Measurements from ENCODE around the gene RAB6B. TPM values are rescaled to one million over a fixed set of nuclear protein-coding genes. Genes with fewer than 3 reads are reported as not detected.

RAB6B gene
- total RNA-seq, 2 experiments from 2014 or later, result not detected

GRCh38 chr3:133864616-133865015 is 31.1 kb downstream of the RAB6B start:
- ChIA-PET CTCF (interaction anchor here (1.5 kb wide), 1 partner anchor 14 kb away, joined by 4 read pairs; no protein-coding TSS in a partner anchor), POLR2A (no interaction called here)
- no peaks in the 10 kb centered on the region for H3K36me3 Mint-ChIP-seq (ENCODE audit: low read depth)
- no peaks in the 10 kb centered on the region for H3K27me3 Mint-ChIP-seq
- H3K4me1 Mint-ChIP-seq, result no peaks in the 10 kb centered on the region
- H3K27ac Mint-ChIP-seq, result no peak overlapping the region
- no peak overlapping the region for H3K4me3 Mint-ChIP-seq
- no peaks in the 10 kb centered on the region for H3K9me3 Mint-ChIP-seq
- no peak for DNase-seq

- H3K27ac Mint-ChIP-seq, result no peak overlapping the region
- no peaks in the 10 kb centered on the region for H3K27me3 Mint-ChIP-seq
- H3K4me1 Mint-ChIP-seq, result no peaks in the 10 kb centered on the region
- H3K9me3 Mint-ChIP-seq, result no peaks in the 10 kb centered on the region
- H3K4me3 Mint-ChIP-seq, result no peak overlapping the region
- no peak for DNase-seq
- H3K36me3 Mint-ChIP-seq (ENCODE audit: low read depth), result no peaks in the 10 kb centered on the region
- ChIA-PET CTCF (interaction anchor here (0.9 to 1.5 kb wide), 2 partner anchors 12 to 13 kb away, joined by 4 to 6 read pairs; no protein-coding TSS in a partner anchor), POLR2A (no interaction called here)
Measured at GRCh38 chr3:133863911-133864310, 31.8 kb downstream of the RAB6B start.

- Mint-ChIP-seq H3K27me3 (no peaks in the 10 kb centered on the region), H3K27ac (no peak overlapping the region), H3K4me1 (peaks cover 7% of the 10 kb centered on the region), H3K9me3 (no peaks in the 10 kb centered on the region), H3K4me3 (no peak overlapping the region), H3K36me3 (ENCODE audit: low read depth) (no peaks in the 10 kb centered on the region)
- ChIA-PET CTCF (no interaction called here), POLR2A (no interaction called here)
- no peak for DNase-seq
Measured at GRCh38 chr3:133862161-133862560, 33.5 kb downstream of the RAB6B start.

- H3K4me1 Mint-ChIP-seq, result peaks cover 7% of the 10 kb centered on the region
- no peaks in the 10 kb centered on the region for H3K9me3 Mint-ChIP-seq
- no peaks in the 10 kb centered on the region for H3K27me3 Mint-ChIP-seq
- ChIA-PET POLR2A (no interaction called here), CTCF (no interaction called here)
- no peak overlapping the region for H3K27ac Mint-ChIP-seq
- no peaks in the 10 kb centered on the region for H3K36me3 Mint-ChIP-seq (ENCODE audit: low read depth)
- no peak overlapping the region for H3K4me3 Mint-ChIP-seq
- no peak for DNase-seq
Measured at GRCh38 chr3:133860519-133860918, 35.2 kb downstream of the RAB6B start.

GRCh38 chr3:133859381-133860234 is 36.1 kb downstream of the RAB6B start:
- Mint-ChIP-seq H3K36me3 (ENCODE audit: low read depth) (no peaks in the 10 kb centered on the region), H3K27me3 (no peaks in the 10 kb centered on the region), H3K27ac (no peak overlapping the region), H3K4me1 (peaks cover 7% of the 10 kb centered on the region), H3K4me3 (no peak overlapping the region), H3K9me3 (no peaks in the 10 kb centered on the region)
- POLR2A ChIA-PET, result no interaction called here
- CTCF ChIA-PET, result no interaction called here
- no peak for DNase-seq

- POLR2A ChIA-PET, result no interaction called here
- CTCF ChIA-PET, result interaction anchor here (1.4 kb wide), 1 partner anchor 10 kb away, joined by 3 read pairs; no protein-coding TSS in a partner anchor
- H3K9me3 Mint-ChIP-seq, result no peaks in the 10 kb centered on the region
- H3K27me3 Mint-ChIP-seq, result no peaks in the 10 kb centered on the region
- H3K27ac Mint-ChIP-seq, result no peak overlapping the region
- peaks cover 7% of the 10 kb centered on the region for H3K4me1 Mint-ChIP-seq
- no peak overlapping the region for H3K4me3 Mint-ChIP-seq
- DNase-seq, result no peak
- H3K36me3 Mint-ChIP-seq (ENCODE audit: low read depth), result no peaks in the 10 kb centered on the region
Measured at GRCh38 chr3:133857767-133858166, 37.9 kb downstream of the RAB6B start.

GRCh38 chr3:133856316-133856715 is 39.4 kb downstream of the RAB6B start:
- Mint-ChIP-seq H3K27ac (no peak overlapping the region), H3K36me3 (ENCODE audit: low read depth) (no peaks in the 10 kb centered on the region), H3K9me3 (no peaks in the 10 kb centered on the region), H3K4me3 (no peak overlapping the region), H3K27me3 (no peaks in the 10 kb centered on the region), H3K4me1 (peaks cover 7% of the 10 kb centered on the region)
- DNase-seq, result no peak
- POLR2A ChIA-PET, result no interaction called here
- CTCF ChIA-PET, result interaction anchor here (1.0 to 1.4 kb wide), 2 partner anchors 12 to 23 kb away, joined by 3 read pairs; no protein-coding TSS in a partner anchor

GRCh38 chr3:133855772-133856171 is 39.9 kb downstream of the RAB6B start:
- H3K4me1 Mint-ChIP-seq, result peaks cover 7% of the 10 kb centered on the region

GRCh38 chr3:133855002-133855370 is 40.7 kb downstream of the RAB6B start:
- no peak for DNase-seq
- no peak overlapping the region for H3K4me3 Mint-ChIP-seq
- no peaks in the 10 kb centered on the region for H3K27me3 Mint-ChIP-seq
- ChIA-PET POLR2A (no interaction called here), CTCF (no interaction called here)
- no peaks in the 10 kb centered on the region for H3K36me3 Mint-ChIP-seq (ENCODE audit: low read depth)
- no peak overlapping the region for H3K27ac Mint-ChIP-seq
- H3K4me1 Mint-ChIP-seq, result peaks cover 7% of the 10 kb centered on the region
- no peaks in the 10 kb centered on the region for H3K9me3 Mint-ChIP-seq

More at GRCh38 chr3:133855772-133856171, 39.9 kb downstream of the RAB6B start:
- ChIA-PET POLR2A (no interaction called here), CTCF (no interaction called here)
- H3K27me3 Mint-ChIP-seq, result no peaks in the 10 kb centered on the region
- no peak overlapping the region for H3K4me3 Mint-ChIP-seq
- no peak for DNase-seq
- no peak overlapping the region for H3K27ac Mint-ChIP-seq
- H3K9me3 Mint-ChIP-seq, result no peaks in the 10 kb centered on the region
- H3K36me3 Mint-ChIP-seq (ENCODE audit: low read depth), result no peaks in the 10 kb centered on the region

- DNase-seq, result no peak
- Mint-ChIP-seq H3K27me3 (no peaks in the 10 kb centered on the region), H3K36me3 (ENCODE audit: low read depth) (no peaks in the 10 kb centered on the region), H3K9me3 (no peaks in the 10 kb centered on the region), H3K4me3 (no peak overlapping the region), H3K4me1 (peaks cover 7% of the 10 kb centered on the region), H3K27ac (no peak overlapping the region)
- CTCF ChIA-PET, result interaction anchor here (1.1 kb wide), 1 partner anchor 11 kb away, joined by 3 read pairs; no protein-coding TSS in a partner anchor
- POLR2A ChIA-PET, result no interaction called here
Measured at GRCh38 chr3:133854264-133855001, 41.2 kb downstream of the RAB6B start.

- H3K27me3 Mint-ChIP-seq, result no peaks in the 10 kb centered on the region
- CTCF ChIA-PET, result interaction anchor here (1.1 kb wide), 1 partner anchor 12 kb away, joined by 3 read pairs; no protein-coding TSS in a partner anchor
- no peaks in the 10 kb centered on the region for H3K9me3 Mint-ChIP-seq
- no peak for DNase-seq
- POLR2A ChIA-PET, result no interaction called here
- no peaks in the 10 kb centered on the region for H3K36me3 Mint-ChIP-seq (ENCODE audit: low read depth)
- no peak overlapping the region for H3K27ac Mint-ChIP-seq
- H3K4me3 Mint-ChIP-seq, result no peak overlapping the region
- H3K4me1 Mint-ChIP-seq, result peaks cover 7% of the 10 kb centered on the region
Measured at GRCh38 chr3:133853925-133854227, 41.8 kb downstream of the RAB6B start.

- Mint-ChIP-seq H3K27ac (no peak overlapping the region), H3K36me3 (ENCODE audit: low read depth) (no peaks in the 10 kb centered on the region), H3K27me3 (no peaks in the 10 kb centered on the region), H3K4me3 (no peak overlapping the region), H3K9me3 (no peaks in the 10 kb centered on the region), H3K4me1 (peaks cover 7% of the 10 kb centered on the region)
- DNase-seq, result no peak
- ChIA-PET CTCF (interaction anchor here (1.1 to 1.3 kb wide), 2 partner anchors 12 to 36 kb away, joined by 3 to 4 read pairs; no protein-coding TSS in a partner anchor), POLR2A (no interaction called here)
Measured at GRCh38 chr3:133853063-133853924, 42.4 kb downstream of the RAB6B start.

- ChIA-PET CTCF (interaction anchor here (1.4 kb wide), 1 partner anchor 16 kb away, joined by 3 read pairs; no protein-coding TSS in a partner anchor), POLR2A (no interaction called here)
- Mint-ChIP-seq H3K27ac (no peak overlapping the region), H3K4me1 (no peaks in the 10 kb centered on the region), H3K36me3 (ENCODE audit: low read depth) (no peaks in the 10 kb centered on the region), H3K27me3 (peaks cover 9% of the 10 kb centered on the region), H3K9me3 (no peaks in the 10 kb centered on the region), H3K4me3 (no peak overlapping the region)
- no peak for DNase-seq
Measured at GRCh38 chr3:133851931-133852330, 43.8 kb downstream of the RAB6B start.

All from activated CD4-positive, alpha-beta T cell treated with anti-CD3 and anti-CD28 coated beads, Interleukin-2, amount 10 ng/mL, durations not matched to agents 7 days and 5 days (primary cell).